Coronary artery (tissue), 2 donors: ENCODE measurements around the gene KRT16.
"Not testable (repeated sequence)": the region's sequence is repeated elsewhere in the genome, so short reads cannot be mapped to it uniquely, and the experiment has no call there.

ENCODE experiments used
- DNase-seq: peaks from one replicate; pipeline ENCODE4 v3.0.0-alpha.2; 2017; ENCODE audit warnings: low spot score
- H3K27ac ChIP-seq, 2 donors: fragments of 200-600 bp; sonication (generic); one replicate each; pipeline ENCODE4 v1.5.1; 2016 to 2019
- H3K4me3 ChIP-seq: fragments of 200-600 bp; sonication (generic); 2 replicates; pipeline ENCODE4 v1.5.1; 2016; ENCODE audit warnings: mild to moderate bottlenecking, moderate library complexity
- CTCF ChIP-seq: fragments of 200-600 bp; sonication (generic); IDR thresholded peaks from one replicate; pipeline ENCODE4 v1.5.1; 2019; ENCODE audit warnings: antibody characterized with exemption

Gene KRT16

GRCh38 chr17:41579484-41580243 lies 32.9 kb downstream of the KRT16 start:
- Histone ChIP-seq H3K27ac (no peak overlapping the region), H3K4me3 (no peak overlapping the region)
- peak; percentile 49 for TF ChIP-seq CTCF
- DNase-seq, result peak; percentile 79

GRCh38 chr17:41578971-41579370 lies 33.6 kb downstream of the KRT16 start:
- H3K27ac ChIP-seq, result no peak overlapping the region
- no peak for DNase-seq
- H3K4me3 ChIP-seq, result no peak overlapping the region
- no peak for TF ChIP-seq CTCF

GRCh38 chr17:41578538-41578937 lies 34.0 kb downstream of the KRT16 start:
- DNase-seq, result no peak
- no peak for TF ChIP-seq CTCF
- Histone ChIP-seq H3K27ac (no peak overlapping the region), H3K4me3 (no peak overlapping the region)

- not testable (repeated sequence) for H3K4me3 ChIP-seq, DNase-seq, H3K27ac ChIP-seq
These were observed 35.8 kb downstream of the KRT16 start for GRCh38 chr17:41576740-41577139.

- no peak overlapping the region for H3K4me3 ChIP-seq
- no peak for TF ChIP-seq CTCF
- DNase-seq, result no peak
- H3K27ac ChIP-seq, result no peak overlapping the region
These were observed 37.2 kb downstream of the KRT16 start for GRCh38 chr17:41575336-41575735.

- no peak for TF ChIP-seq CTCF
- Histone ChIP-seq H3K4me3 (no peak within 1 kb of the TSS), H3K27ac (no peak within 1 kb of the TSS)
- no peak for DNase-seq
These were observed 40.8 kb downstream of the KRT16 start, which contains the start of gene KRT9 for GRCh38 chr17:41571561-41572434. Gene KRT9 (minus strand): TSS chr17:41572059. CDS start chr17:41571992, 67 bp downstream.

- no peak for TF ChIP-seq CTCF
- DNase-seq, result no peak
- H3K27ac ChIP-seq, result no peak overlapping the region
- no peak overlapping the region for H3K4me3 ChIP-seq
These were observed 45.2 kb downstream of the KRT16 start for GRCh38 chr17:41567317-41567716.
